T-helper 1 cell (primary cell): ENCODE measurements around the gene HGS.
"Not testable (repeated sequence)": the region's sequence is repeated elsewhere in the genome, so short reads cannot be mapped to it uniquely, and the experiment has no call there.

Source experiments
- DNase-seq, 5 donors: peaks; one replicate each; pipeline ENCODE4 v3.0.0-alpha.2; 2012 to 2020

HGS gene

DNA sequence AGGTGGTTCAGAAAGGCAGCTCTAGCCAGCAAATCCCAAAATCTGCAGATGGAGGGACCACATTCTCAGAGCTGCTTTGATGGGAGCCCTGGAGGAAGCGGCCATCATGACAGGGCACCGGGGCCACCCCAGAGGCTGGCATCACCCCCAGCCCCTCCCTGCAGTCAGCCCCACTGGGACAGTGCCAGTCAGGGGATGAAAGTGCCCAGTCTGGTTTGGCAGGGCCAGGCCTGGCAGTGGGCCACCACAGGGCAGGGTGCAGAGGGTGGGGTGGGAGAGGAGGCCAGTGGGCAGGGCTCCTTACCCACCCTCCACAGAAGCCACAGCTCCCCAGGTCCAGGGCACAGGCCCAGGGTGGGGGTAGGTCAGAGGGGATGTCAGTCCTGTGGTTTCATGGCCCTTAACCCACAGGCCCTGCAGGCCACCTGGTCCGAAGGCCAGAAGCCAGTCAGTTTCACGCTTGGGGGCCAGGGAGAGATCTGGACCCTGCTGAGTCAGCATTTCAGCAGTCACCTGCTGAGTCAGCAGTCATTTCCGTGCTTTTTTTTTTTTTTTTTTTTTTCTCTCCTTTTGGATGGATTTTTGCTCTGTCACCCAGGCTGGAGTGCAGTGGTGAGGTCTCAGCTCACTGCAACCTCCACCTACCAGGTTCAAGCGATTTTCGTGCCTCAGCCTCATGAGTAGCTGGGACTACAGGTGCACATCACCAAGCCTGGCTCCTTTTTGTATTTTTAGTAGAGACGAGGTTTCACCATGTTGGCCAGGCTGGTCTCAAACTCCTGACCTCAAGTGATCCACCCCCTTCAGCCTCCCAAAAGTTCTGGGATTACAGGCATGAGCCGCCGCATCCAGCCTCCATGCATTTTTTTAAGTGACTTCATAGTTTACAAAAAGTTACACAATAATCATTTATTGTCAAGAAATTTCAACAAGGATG lies 38.6 kb downstream of the HGS start:
- DNase-seq: no peak

DNA sequence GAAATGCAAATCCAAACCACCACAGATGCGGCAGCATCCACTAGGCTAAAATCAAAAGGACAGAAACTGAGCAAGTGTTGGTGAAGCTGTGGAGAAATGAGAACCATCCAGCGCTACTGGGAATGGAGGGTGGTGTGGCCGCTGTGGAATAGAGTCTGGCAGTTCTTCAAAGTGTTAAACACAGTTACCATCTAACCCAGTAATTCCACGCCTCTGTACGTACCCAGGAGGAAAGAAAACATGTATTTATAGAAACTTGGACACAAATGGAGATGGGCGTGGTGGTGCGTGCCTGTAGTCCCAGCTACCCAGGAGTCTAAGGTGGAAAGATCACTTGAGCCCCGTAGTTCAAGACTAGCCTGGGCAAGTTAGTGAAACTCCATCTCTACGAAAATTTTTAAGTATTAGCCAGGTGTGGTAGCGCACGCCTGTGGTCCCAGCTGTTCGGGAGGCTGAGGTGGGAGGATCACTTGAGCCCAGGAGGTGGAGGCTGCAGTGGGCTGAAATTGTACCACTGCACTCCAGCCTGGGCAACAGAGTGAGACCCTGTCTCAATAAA lies 39.9 kb downstream of the HGS start:
- no peak for DNase-seq

DNA sequence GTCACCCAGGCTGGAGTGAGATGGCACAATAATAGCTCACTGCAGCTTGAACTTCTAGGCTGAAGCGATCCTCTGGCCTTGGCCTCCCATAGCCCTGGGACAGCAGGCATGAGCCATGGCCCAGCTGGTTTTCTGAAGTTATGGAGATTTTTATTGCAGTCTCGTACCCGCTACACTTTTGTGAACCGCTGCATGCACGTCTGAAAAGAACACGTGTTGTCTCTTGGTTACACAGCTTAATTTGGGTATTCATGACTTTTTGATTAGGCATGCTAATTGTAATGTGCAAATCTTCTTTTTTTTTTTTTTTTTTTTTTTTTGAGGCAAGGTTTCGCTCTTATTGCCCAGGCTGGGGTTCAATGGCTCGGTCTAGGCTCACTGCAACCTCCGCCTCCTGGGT lies 41.6 kb downstream of the HGS start:
- no peak for DNase-seq

DNA sequence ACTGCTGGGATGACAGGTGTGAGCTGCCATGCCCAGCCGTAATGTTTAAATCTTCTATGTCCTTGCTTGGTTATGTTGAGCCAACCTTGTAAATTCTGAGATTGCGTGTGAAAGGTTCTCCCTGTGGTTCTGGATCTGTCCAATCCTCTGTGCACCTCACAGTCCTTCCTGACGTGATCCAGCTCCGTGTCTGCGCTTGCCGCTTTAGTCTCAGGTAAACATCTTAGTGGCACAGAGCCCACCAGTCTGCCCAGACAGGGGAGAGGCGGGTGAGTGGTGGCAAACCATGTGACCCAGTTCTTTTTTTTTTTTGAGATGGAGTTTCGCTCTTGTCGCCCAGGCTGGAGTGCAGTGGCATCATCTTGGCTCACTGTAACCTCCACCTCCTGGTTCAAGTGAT lies 42.2 kb downstream of the HGS start:
- no peak for DNase-seq

DNA sequence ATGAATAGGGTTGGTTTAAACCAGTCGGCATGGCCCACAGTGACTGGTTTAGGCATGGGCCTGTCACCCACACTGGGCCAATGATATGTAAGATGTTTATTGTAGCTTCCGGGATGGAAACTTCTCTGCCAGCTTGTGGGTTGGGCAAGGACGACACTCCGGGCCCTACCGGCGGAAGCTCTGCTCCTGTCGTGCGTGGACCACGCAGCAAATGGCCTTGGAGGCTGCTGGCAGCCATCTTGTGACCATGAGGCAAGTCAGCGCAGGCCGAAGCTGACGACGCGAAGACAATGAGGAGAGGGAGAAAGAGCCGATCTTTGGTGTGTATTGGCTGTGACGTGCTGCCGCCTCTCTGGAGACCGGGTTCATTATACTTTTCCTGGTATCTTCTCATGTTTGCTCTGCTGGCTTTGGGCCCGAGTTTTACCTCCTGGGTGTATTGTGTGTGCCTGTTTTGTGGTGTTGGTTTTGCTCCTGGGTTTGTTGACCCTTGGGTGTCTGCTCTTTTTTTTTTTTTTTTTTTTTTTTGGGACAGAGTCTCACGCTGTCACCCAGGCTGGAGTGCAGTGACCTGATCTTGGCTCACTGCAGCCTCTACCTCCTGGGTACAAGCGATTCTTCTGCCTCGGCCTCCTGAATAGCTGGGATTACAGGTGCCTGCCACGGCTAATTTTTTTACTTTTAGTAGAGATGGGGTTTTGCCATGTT lies 43.7 kb downstream of the HGS start:
- no peak for DNase-seq

DNA sequence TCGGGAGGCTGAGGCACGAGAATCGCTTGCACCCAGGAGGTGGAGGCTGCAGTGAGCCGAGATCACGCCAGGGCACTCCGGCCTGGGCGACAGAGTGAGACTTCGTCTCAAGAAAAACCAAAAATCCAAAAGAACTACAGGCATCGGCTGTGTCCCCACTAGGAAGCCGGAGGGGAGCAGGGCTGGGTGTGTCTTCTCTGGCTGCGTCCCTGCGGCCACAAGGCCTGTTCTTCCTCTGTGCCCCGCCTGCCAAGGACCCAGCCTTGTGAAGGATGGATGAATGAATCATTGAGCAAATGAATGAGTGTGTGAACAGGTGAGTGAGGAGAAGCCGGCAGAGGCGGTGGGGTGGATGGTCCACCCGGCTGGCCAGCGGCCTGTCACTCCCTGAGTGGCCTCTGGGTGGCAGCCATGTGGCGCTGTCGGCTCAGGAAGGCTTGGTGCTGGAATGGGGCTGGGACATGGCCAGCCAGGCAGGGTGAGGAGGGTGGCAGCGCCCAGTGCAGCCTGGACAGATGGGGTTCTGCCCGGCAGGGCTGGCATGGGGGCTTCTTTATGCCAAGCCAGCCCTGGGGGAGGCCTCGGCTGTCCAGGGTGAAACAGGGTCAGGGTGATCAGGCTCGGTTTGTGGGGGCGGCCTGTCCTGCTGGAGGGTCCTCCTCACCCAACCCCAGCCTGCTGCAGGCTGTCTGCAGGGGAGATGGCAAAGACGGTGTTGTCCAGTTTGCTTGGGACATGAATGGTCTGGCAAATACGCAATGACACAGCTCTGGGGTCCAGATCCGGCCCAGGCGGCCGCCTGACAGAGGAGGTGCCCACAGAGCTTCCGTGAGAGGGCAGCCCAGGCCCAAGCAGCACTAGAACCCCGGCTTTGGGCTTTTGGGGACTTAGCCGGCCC lies 49.9 kb downstream of the HGS start:
- DNase-seq: peak in 3 of 5 donors; percentile 31 to 61 (median 44)

DNA sequence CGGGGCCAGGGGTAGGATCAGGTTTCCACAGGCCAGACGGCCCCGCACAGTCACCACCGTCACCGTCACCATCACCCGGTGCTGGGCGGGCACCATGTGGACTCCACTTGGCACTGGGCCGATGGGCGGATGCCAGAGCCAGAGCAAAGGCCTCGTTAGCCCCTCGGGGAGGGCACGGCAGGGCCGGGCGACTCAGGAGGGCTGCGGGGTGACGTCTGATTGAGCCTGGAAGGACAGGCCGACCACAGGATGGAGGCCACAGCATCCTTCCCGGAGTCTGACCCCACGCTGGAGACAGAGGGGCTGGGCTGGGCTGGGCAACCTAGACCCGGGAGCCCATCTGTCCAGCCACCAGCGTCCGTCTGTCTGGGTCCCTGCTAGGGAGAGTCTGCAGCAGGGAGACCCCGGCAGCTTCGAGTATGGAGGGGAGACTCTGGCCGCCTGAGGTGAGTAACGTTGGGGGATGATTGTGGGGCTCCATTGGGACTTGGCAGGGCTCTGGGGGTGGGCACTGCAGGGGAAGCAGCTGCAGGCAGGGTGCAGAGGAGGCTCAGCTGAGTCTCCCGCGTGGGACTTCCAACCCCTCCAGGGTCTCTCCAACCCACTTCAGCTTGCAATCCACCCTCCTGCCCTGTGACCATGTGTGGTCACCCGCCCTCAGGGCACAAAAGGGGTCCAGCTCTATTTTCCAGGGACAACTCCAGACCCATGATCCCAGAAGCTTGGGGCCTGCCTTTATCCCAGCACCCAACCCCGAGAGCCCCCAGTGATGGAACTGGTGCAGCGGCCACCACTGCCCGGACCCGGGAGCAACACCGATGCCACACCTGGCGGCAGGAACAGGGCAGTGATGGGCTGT lies 50.8 kb downstream of the HGS start:
- DNase-seq: no peak

DNA sequence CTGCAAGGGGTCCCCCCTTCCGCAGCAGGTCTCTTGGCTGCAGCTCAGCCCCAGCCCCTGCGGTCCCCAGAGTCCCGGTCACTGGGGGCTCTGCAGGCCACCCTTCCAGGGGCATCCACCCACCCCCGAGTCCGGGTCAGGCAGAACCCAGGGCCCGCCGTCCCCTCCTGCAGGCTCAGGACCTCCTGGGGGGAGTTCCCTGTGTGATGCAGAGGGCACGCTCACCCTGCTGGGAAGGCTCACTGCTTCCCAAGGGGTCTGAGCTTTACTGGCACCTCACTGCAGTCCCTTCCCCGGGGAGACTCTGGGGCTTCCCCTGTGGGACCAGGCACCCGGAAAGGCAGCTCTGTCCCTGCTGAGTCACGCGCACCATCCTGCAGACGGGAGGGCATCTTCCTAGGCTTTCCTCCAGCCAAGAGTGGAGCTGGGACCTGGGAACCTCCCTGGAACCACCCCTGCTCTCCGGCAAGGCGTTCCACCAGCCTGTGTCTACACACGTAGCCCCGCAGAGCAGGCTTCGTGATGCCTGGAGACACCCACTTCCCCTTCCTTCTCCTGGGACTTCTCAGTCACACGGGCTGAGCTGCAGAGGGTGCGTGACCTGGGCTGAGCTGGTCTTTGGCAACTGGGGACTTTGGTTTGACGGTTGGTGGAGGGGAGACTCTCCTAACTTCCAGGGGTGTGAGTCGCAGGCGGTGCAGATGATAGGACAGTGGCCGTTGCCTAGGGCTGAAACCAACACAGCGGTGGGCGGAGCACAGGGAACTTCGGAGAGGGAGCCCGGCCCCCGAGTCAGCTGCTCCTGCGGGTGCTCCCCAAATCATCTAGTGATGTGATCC lies 51.7 kb downstream of the HGS start:
- DNase-seq: no peak

DNA sequence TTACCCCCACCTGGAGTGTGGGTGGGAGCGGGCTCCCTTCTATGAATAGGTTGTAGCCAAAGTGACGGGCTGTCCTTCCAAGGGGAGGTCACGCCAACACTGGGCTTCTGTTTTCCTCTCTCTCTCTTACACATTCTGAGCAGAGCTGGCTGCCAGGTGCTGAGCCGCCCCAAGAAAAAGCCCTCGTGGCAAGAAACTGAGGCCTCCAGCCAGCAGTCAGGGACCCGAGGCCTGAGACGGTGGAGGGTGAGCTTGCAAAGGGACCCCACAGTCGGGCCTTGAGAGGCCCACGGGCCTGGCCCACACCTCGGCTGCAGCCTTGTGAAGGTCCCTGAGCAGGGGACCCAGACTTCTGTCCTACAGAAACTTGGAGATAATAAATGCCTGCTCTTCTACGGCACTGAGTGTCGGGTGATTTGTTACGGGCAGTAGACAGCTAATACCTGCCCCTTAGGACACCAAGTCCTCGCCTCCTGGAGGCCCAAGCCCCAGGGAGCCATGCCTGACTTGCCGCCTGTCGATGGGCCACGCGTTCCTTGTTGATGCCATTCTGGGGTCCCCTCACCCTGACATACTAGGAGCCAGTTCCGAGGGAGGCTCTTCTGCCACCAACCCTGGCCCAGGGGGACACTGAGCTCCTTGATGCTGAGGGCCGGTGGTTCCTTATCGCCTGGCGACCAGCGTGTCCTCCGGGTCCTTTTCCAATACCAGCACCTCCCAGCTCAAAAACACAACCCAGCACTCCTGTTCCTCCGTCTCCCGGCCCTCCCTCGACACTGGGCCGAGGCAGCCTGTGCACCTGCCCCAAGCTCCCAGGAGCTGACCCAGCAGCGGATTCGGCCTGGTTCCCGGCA lies 54.4 kb downstream of the HGS start:
- DNase-seq: no peak

DNA sequence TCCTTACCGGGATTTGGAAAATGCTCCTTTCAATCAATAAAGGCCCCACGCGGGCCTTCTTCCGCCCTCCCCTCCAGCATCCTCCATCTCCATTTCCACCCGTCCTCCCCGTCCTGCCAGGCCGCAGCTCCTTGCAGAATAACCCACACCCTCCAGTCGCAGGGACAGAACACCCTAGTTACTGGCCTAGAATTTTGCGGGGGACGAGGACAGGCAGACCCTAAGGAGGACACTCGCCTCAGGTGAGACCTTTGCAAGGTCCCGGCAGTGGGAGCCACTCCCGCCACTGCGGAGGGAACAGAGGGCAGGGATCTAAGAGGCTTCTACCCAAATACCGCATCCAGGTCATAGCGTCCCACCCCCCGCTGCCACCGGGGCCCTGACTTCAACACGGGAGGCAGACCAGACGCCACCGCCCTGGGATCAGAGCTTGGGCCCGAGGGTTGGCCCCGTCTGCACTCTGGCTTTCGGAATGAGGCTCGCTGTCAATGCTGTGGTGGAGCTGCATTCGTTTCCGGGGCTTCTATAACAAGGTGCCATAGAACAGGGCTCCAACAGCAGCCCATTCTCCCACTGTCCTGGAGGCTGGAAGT lies 55.1 kb downstream of the HGS start:
- DNase-seq: no peak

DNA sequence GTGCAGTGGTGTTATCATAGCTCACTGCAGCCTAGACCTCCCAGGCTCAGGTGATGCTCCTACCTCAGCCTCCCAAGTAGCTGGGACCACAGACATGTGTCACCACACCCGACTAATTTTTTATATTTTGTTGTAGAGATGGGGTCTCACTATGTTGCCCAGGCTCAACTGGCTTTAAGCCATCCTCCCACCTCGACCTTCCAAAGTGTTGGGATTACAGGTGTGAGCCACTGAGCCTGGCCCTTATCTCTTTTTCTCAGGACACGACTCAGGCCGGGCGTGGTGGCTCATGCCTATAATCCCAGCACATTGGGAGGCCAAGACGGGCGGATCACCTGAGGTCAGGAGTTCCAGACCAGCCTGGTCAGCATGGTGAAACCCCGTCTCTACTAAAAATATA lies 55.8 kb downstream of the HGS start:
- DNase-seq: not testable (repeated sequence)

DNA sequence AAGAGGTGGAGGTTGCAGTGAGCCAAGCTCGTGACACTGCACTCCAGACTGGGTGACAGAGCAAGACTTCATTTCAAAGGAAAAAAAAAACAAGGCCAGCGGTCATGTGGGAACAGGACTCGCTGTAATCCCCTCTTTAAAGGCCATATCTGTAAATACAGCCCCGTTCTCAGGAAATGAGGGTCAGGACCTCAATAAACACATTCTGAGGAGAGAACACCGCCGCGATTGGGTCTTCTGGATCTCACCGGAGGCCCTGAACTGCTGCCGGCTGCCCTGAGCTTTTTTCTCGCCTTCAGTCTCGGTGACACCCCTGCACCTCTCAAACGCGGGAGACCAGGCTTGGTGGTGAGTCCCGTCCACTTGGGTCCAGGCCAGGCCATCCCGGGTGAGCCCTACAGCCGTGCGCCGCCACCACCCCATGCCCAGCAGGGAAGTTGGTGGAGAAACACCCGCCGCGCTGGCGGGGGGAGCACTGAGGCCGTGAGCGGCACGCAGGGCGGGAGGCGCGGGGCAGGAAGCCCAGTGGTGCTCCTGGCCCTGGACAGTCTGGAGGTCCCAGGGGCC lies 56.7 kb downstream of the HGS start:
- DNase-seq: no peak

DNA sequence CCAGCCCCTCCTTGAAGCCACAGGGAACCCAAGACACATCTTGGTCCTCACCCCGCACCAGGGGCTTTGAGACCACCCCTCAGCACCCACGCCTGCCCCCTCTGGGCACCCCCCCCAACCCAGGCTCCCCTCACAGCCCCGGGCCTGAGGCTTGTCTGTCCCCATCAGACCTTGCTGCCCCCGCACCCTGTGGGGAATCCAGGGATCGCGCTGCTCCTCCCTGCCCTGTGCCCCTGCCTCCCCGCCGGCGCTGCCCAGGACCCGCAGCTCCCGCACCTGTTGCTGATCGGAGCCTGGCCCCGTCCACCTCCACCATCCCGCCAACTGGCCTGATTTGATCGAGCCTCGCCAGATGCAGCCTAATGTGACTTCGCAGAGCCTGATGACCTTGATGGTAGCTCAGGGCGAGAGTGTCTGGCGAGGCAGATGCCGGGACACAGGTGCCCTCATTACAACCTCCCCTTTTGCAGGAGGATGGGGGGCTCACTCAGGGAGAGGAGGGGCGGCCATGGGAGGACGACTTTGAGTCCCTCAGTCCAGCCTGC lies 57.3 kb downstream of the HGS start:
- DNase-seq: no peak

DNA sequence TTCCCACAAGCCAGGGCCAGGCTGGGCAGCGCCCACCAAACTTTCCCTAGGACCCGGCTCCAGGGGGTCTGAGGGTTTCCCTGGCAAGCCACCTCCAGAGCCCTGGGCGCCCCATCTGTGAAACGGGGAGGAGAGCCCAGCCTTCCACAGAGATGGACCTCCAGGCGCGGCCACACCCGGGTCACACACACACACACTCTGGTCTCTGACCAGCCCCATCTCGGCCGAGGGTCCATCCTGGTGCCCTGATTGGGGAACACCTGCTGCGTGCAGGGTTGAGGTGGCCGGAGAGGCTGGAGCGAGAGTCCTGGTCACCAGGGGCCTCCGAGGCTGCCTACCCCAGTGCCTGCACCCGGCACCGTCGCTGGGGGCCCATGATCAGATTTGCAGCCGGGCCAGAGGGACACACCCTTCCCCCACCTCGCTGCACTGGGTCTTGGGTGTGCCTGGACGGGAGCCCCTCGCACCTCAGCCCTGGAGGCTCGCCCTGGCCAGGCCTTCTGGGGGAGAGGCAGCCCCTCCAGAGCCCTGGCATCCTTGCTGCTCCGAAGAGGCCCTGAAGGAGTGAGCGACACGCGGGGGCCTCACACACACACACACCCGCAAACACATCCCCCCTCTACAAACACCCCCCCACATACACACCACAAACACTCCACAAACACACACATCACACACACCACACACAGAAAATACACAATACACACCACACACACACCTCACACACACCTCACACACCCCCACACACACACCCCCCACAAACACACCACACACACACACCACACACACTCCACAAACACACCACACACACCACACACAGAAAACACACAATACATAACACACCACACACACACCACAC lies 58.0 kb downstream of the HGS start:
- no peak for DNase-seq
